SJSA1 (cell line): ENCODE data around the gene CLDN6. TPM values are rescaled to one million over a fixed set of nuclear protein-coding genes. Genes with fewer than 3 reads are reported as not detected.

Source experiments
- DNase-seq, 2 experiments: peaks; one replicate each; pipeline ENCODE4 v3.0.0-alpha.2; 2015 to 2020; ENCODE audit warnings: low spot score in 2 of 2, low read depth in 1 of 2
- H3K27ac ChIP-seq: fragments of 250-450 bp; sonication (Bioruptor Pico); 2 replicates; pipeline ENCODE4 v1.5.1; 2020; ENCODE audit warnings: mild to moderate bottlenecking, moderate library complexity
- H3K27me3 ChIP-seq: fragments of 250-450 bp; sonication (Bioruptor Pico); replicated peaks from 2 replicates; pipeline ENCODE4 v1.5.1; 2020; ENCODE audit warnings: mild to moderate bottlenecking, moderate library complexity
- H3K36me3 ChIP-seq: fragments of 250-450 bp; sonication (Bioruptor Pico); 2 replicates; pipeline ENCODE4 v1.5.1; 2020; ENCODE audit warnings: mild to moderate bottlenecking
- H3K4me1 ChIP-seq: fragments of 250-450 bp; sonication (Bioruptor Pico); replicated peaks from 2 replicates; pipeline ENCODE4 v1.6.1; 2021; ENCODE audit warnings: mild to moderate bottlenecking
- H3K4me3 ChIP-seq: fragments of 250-450 bp; sonication (Bioruptor Pico); 2 replicates; pipeline ENCODE4 v1.5.1; 2020; ENCODE audit warnings: mild to moderate bottlenecking
- H3K9me3 ChIP-seq: fragments of 250-450 bp; sonication (Bioruptor Pico); replicated peaks from 2 replicates; pipeline ENCODE4 v1.5.1; 2020; ENCODE audit warnings: mild to moderate bottlenecking
- total RNA-seq: library from RNA; depleted of rRNA; stranded (reverse); fragments of >200 nt; shearing (Covaris generic); gene quantifications from 2 replicates; pipeline ENCODE4 v1.2.3, GENCODE V29; 2014; rRNA removed

The CLDN6 gene, protein sequence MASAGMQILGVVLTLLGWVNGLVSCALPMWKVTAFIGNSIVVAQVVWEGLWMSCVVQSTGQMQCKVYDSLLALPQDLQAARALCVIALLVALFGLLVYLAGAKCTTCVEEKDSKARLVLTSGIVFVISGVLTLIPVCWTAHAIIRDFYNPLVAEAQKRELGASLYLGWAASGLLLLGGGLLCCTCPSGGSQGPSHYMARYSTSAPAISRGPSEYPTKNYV
- total RNA-seq, result not detected in 2 replicates

DNA sequence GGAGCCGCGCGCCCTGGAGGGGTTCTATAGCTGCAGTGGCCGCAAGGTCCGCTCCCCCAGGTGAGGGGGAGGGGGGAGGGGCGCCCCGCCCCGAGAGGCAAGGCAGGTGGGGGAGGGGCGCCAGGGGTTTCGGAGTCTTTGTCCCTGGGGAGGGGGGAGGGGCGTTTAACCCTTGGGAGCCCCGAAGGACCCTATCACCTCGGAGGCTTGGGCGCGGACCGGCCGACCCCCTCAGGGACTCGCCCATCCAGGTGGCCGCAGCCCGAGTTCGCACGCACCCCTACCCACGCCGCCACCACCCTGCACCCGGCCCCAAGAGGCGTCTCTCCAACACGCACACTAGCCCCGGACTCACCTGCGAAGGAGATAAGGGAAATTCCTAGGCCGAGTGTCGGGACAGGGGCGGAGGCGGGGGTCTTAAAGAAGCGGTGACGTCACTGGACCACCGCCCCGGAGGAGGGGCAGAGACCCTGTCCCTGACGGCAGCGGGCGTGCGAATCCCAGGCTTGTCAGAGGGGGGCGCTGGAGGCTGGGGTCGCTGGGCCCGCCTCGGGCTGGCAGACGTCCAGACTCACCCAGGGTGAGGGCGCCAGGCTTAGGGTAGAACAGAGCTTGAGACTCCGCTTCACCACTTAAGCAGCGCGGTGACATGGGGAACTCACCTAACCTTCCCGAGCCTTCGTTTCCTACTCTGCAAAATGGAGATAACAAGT lies at the start of gene CLDN6:
CLDN6 (minus strand) TSS at position 390 of the 713 bp plus-strand sequence. CDS start 2,162 bp downstream, outside the sequence.
- Histone ChIP-seq H3K4me3 (no peak within 1 kb of the TSS), H3K9me3 (no peaks in the 10 kb centered on the region), H3K27ac (no peak within 1 kb of the TSS), H3K27me3 (peaks cover 16% of the 10 kb centered on the region), H3K36me3 (peaks cover 28% of the 10 kb centered on the region), H3K4me1 (peaks cover 13% of the 10 kb centered on the region)
- DNase-seq, result no peak

DNA sequence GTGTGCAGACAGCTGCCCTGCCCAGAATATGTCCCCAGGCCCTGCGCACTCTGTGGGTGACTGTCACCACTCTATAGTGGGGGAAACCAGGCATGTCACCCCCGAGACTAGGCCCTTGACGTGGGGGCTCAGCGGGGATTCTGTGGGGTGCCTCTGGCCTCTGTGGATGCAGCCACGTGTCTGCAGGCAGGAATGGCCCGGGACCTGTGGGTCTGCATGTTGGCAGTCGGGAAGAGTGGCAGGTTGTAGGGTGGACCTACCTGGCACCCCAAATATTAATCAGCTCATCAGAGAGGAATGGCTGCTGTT lies 48.4 kb upstream of the CLDN6 start:
- Histone ChIP-seq H3K9me3 (no peaks in the 10 kb centered on the region), H3K27me3 (no peaks in the 10 kb centered on the region), H3K36me3 (0 out of 2 replicates have a peak, but pooled peaks cover 8% of the 10 kb centered on the region), H3K27ac (peak overlapping the region; percentile 87; the same call in 1 of the 2 replicates), H3K4me3 (peak overlapping the region; percentile 35), H3K4me1 (peaks cover 24% of the 10 kb centered on the region)
- DNase-seq, result no peak

DNA sequence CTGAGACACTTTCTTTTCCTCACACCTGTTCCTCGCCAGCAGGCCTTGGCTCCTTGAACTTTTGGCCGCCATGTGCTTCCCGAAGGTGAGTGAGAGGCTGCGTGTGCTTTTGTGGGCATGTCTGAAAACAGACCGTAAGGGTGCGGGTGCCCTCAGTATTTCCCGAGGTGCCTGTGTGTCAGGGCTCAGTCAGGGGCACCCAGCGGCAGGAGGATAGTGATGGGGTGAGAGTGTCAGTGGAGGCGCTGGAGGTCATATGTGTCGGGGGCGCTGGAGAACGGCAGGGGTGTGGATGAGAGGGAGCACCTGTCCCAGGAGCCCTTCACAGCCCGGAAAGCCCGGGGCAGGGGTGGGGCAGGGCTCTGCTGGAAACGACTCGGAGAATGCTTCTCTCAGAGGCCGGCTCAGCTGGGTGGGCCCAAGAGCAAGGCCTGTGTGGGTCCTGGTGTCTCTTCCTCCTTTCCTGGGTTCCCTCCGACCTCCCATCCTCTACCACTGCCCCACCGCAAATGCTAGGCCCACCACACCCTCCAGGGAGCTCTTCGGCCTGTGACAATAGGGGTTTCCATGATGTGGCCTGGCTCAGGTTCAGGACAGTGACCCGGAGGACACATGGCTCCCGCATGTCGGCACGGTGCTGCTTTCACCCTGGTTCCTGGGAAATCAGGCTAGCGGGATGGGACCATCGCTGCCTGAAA lies 47.9 kb upstream of the CLDN6 start:
- no peaks in the 10 kb centered on the region for H3K9me3 ChIP-seq
- DNase-seq, result peak in 1 of 2 experiments; percentile 16
- peak overlapping the region; percentile 35 for H3K4me3 ChIP-seq
- H3K4me1 ChIP-seq, result peaks cover 24% of the 10 kb centered on the region
- peak overlapping the region; percentile 87 for H3K27ac ChIP-seq
- H3K27me3 ChIP-seq, result no peaks in the 10 kb centered on the region
- 0 out of 2 replicates have a peak, but pooled peaks cover 8% of the 10 kb centered on the region for H3K36me3 ChIP-seq

DNA sequence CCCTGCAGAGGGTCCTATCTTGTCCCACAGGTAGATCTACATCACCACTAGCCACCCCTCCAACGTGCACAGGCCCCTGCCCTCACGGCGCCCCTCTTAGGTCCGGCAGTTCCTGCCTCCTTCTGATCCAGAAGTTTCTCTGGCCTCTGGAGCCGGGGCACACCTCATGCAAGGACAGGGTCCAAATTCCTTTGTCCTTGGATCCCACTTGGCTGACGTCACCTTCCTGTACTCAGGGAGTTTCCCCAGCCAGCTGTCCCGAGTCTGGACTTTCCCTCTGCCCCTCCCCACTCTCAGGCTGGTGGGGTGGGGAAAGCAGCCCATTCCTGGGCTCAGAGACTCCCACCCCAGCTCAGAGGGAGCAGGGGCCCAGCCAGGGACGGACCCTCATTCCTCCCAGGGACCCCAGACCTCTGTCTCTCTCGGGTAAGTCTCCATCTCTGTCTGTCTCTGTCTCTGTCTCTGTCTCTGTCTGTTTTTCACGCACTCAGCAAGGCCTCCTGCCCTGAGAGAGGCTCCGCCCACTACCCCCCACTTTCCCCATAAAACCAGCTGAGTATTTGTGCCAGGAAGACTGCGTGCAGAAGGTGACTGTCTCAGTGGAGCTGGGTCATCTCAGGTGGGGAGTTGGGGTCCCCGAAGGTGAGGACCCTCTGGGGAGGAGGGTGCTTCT lies 47.2 kb upstream of the CLDN6 start, which contains the start of gene IL32:
IL32 (plus strand) TSS at position 572 of the 673 bp plus-strand sequence. CDS start 172 bp downstream, outside the sequence.
- Histone ChIP-seq H3K4me1 (peaks cover 24% of the 10 kb centered on the region), H3K27me3 (no peaks in the 10 kb centered on the region), H3K9me3 (no peaks in the 10 kb centered on the region), H3K36me3 (0 out of 2 replicates have a peak, but pooled peaks cover 8% of the 10 kb centered on the region), H3K4me3 (peak within 1 kb of the TSS; percentile 35), H3K27ac (peak within 1 kb of the TSS; percentile 87)
- DNase-seq, result peak; percentile 88 to 92

DNA sequence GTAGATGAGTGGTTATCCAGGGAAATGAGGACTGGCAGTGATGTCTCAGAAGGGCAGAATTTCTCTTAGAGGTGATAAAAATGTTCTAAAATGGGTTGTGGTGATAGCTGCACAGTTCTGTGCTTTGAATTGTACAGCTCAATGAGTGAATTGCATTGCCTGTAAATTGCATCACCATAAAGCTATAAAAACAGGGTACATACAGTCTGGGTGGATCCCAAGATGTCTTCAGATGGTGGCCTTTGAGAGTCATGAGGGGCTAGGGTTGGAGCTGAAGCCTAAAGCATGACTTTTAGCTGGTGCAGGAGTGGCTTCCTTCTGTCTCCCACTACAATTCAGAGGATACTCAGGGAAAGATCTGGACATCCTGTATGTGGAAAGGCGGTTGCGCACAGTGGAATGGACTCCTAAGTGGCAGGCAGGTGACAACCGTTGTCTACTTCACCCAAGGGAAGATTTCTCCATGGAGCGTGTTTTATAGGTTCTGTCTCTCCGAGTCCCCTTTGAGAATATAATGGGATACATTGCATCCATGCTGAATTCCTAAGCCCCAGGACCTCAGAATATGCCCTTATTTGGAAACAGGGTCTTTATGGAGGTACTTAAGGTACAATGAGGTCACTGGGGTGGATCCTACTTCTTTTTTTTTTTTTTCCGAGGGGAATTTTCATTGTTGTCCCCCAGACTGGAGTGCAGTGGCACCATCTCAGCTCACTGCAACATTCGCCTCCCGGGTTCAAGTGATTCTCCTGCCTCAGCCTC lies 45.8 kb upstream of the CLDN6 start:
- peaks cover 32% of the 10 kb centered on the region for H3K4me1 ChIP-seq
- no peaks in the 10 kb centered on the region for H3K9me3 ChIP-seq
- no peak overlapping the region for H3K4me3 ChIP-seq
- 0 out of 2 replicates have a peak, but pooled peaks cover 8% of the 10 kb centered on the region for H3K36me3 ChIP-seq
- no peak overlapping the region for H3K27ac ChIP-seq
- no peaks in the 10 kb centered on the region for H3K27me3 ChIP-seq
- no peak for DNase-seq

DNA sequence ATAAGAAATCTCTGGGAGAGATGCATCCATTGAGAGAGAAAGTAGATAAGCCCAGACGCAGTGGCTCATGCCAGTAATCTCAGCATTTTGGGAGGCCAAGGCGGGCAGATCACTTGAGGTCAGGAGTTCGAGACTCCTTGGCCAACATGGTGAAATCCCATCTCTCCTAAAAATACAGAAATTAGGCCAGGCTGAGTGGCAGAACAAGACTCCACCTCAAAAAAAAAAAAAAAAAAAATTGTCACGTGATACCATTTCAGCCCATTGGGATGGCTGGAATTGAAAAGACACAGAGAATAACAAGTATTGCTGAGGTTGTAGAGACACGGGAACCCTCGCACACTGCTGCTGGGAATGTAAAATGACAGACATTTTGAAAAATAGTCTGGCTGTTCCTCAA lies 44.6 kb upstream of the CLDN6 start:
- Histone ChIP-seq H3K4me3 (no peak overlapping the region), H3K4me1 (peaks cover 37% of the 10 kb centered on the region), H3K9me3 (no peaks in the 10 kb centered on the region), H3K36me3 (no peaks in the 10 kb centered on the region), H3K27me3 (no peaks in the 10 kb centered on the region), H3K27ac (no peak overlapping the region)
- DNase-seq, result no peak

DNA sequence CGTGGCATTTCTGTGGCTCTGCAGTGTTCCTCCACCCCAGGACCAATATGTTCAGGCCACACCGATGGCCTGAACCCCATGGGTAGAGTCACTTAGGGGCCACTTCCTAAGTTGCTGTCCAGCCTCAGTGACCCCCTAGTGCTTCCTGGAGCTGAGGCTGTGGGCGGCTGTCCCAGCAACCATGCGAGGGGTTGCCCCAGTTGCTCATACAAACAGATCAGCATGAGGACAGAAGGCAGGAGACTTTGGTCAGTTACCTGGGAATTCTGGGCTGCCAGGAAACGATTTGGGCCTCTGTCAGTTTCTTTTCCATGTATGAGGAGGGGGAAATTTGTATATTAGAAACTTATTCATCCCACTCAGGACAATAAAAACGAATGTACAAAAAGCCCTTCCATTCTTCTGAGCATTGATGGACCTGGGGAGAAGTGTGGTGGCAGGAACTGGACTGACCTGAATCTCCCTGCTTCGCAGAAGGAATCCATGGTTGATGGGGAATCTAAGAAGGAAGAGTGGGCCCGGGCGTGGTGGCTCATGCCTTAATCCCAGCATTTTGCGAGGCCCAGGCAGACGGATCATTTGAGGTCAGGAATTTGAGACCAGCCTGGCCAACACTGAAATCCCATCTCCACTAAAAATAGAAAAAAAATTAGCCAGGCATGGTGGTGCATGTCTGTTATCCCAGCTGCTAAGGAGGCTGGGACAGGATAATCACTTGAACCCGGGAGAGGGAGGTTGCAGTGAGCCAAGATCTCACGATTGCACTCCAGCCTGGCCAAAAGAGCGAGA lies 42.5 kb upstream of the CLDN6 start:
- Histone ChIP-seq H3K4me1 (peaks cover 26% of the 10 kb centered on the region), H3K27ac (no peak overlapping the region)
- DNase-seq, result no peak

DNA sequence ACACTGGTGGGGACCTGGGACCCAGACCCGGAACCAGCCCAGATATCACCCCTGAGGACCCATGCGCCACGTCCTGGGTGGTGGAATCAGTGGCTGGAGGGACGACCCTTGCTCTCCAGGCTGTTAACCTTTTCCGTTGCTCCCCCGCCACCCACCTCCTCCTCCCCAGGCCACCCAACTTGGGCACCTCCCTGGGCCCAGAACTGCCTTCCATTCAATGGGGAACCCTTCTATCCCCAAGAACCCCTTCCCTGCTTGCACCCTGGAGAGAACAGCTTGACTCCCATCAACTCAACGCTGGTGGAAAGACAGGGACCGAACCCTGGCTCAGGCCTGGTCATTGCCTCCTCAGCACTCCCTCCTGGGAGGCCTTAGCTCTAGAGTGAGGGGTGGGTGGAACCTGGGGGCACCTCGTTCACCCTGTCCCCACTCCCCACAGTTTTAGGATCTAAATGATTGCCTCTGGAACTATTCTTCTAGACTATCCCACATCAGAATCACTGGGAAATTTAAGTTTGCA lies 41.8 kb upstream of the CLDN6 start:
- no peaks in the 10 kb centered on the region for H3K27me3 ChIP-seq
- peak in 1 of 2 experiments; percentile 44 for DNase-seq
- peak overlapping the region; percentile 77 for H3K27ac ChIP-seq
- H3K4me3 ChIP-seq, result peak overlapping the region; percentile 76
- H3K9me3 ChIP-seq, result no peaks in the 10 kb centered on the region
- no peaks in the 10 kb centered on the region for H3K36me3 ChIP-seq
- H3K4me1 ChIP-seq, result peaks cover 18% of the 10 kb centered on the region

More for the DNA sequence above, 42.5 kb upstream of the CLDN6 start:
- Histone ChIP-seq H3K36me3 (no peaks in the 10 kb centered on the region), H3K4me3 (no peak overlapping the region), H3K27me3 (no peaks in the 10 kb centered on the region), H3K9me3 (no peaks in the 10 kb centered on the region)

DNA sequence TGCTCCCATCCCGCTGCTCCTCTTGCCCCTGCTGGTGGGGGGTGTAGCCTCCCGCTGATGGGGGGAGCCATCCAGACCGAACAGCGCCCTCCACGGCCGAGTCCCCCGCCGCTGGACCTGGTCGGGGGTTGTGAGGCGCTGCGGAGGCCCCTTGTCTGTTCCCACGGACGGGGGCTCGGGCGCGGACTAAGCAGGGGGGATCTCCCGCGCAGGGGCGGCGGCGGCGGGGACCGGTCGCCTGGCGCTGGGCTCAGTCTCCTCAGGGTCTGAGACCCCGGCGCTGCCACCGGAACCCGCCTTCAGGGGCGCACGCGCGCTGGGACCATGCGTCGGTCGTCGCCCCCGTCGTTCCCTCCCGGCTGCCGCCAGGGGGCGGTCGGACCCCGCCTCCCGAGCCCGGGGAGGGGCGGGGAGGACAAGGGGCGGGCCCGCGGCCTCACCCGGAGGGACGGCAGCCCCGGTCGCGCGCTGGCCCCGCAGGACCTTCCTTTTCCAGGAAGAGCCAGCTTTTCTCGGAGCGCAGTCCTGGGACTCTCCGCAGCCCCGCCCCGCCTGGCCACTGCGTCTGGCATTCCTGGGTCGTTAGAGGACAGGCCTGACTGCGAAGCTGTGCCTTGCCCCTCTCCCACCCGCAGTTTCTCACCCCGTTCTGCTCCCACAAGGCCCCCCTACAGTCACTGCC lies 41.2 kb upstream of the CLDN6 start:
- H3K4me1 ChIP-seq, result peaks cover 13% of the 10 kb centered on the region
- peak overlapping the region; percentile 77 for H3K27ac ChIP-seq
- DNase-seq, result peak; percentile 93 to 96

DNA sequence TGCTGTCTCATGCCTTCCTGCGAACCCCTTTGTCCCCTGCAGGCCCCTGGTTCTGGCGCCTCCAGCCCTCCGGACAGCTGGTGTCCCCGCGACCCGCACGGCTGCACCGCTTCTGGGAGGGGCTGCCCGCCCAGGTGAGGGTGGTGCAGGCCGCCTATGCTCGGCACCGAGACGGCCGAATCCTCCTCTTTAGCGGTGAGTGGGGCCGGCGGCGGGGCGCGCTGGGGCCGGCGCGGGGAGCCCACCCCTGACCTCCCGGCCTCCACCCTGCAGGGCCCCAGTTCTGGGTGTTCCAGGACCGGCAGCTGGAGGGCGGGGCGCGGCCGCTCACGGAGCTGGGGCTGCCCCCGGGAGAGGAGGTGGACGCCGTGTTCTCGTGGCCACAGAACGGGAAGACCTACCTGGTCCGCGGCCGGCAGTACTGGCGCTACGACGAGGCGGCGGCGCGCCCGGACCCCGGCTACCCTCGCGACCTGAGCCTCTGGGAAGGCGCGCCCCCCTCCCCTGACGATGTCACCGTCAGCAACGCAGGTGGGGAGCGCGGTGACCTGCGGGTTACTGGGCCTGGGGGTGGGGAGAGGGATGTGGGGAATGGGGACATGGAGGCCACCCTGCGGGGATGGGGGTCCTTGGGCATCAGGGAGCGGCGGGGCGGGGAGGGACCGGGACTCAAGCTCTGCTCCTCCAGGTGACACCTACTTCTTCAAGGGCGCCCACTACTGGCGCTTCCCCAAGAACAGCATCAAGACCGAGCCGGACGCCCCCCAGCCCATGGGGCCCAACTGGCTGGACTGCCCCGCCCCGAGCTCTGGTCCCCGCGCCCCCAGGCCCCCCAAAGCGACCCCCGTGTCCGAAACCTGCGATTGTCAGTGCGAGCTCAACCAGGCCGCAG lies 40.4 kb upstream of the CLDN6 start:
- Histone ChIP-seq H3K27me3 (no peaks in the 10 kb centered on the region), H3K9me3 (no peaks in the 10 kb centered on the region), H3K36me3 (no peaks in the 10 kb centered on the region), H3K4me3 (peak overlapping the region; percentile 76), H3K27ac (peak overlapping the region; percentile 77; the same call in 1 of the 2 replicates), H3K4me1 (peaks cover 13% of the 10 kb centered on the region)
- peak in 1 of 2 experiments; percentile 52 for DNase-seq

More for the DNA sequence above, 41.2 kb upstream of the CLDN6 start:
- H3K9me3 ChIP-seq, result no peaks in the 10 kb centered on the region
- peak overlapping the region; percentile 76 for H3K4me3 ChIP-seq
- H3K36me3 ChIP-seq, result no peaks in the 10 kb centered on the region
- H3K27me3 ChIP-seq, result no peaks in the 10 kb centered on the region
